HG03064 (cell line): ENCODE data around the gene RUBCNL.

ENCODE experiments used
- ATAC-seq: cut with Tn5 transposase; IDR thresholded peaks from one replicate; pipeline ENCODE4 v1.9.1; 2021; ENCODE audit warnings: low read depth; ENCODE audit not compliant: unreplicated experiment

The RUBCNL gene

GRCh38 chr13:46311217-46311616 lies 75.8 kb downstream of the RUBCNL start:
- no peak for ATAC-seq

- no peak for ATAC-seq
Measured at GRCh38 chr13:46310066-46310465, 77.0 kb downstream of the RUBCNL start.

GRCh38 chr13:46307554-46307953 lies 79.5 kb downstream of the RUBCNL start:
- no peak for ATAC-seq

GRCh38 chr13:46304546-46304945 lies 82.5 kb downstream of the RUBCNL start:
- ATAC-seq = no peak

- no peak for ATAC-seq
Measured at GRCh38 chr13:46303742-46304385, 83.2 kb downstream of the RUBCNL start.

GRCh38 chr13:46297361-46297811 lies 89.7 kb downstream of the RUBCNL start:
- no peak for ATAC-seq

- ATAC-seq = no peak
Measured at GRCh38 chr13:46296921-46297320, 90.1 kb downstream of the RUBCNL start.

- ATAC-seq = no peak
Measured at GRCh38 chr13:46296115-46296822, 90.8 kb downstream of the RUBCNL start.

GRCh38 chr13:46295491-46296114 lies 91.4 kb downstream of the RUBCNL start:
- no peak for ATAC-seq

- no peak for ATAC-seq
Measured at GRCh38 chr13:46293436-46293835, 93.6 kb downstream of the RUBCNL start.
